Choroid plexus epithelial cell (primary cell): ENCODE data around the gene CENATAC.

Experiments
- DNase-seq: peaks from one replicate; pipeline ENCODE4 v3.0.0-alpha.2; 2010; ENCODE audit warnings: low read depth
- H3K4me3 ChIP-seq: 2 replicates; pipeline ENCODE4 v1.5.1; 2011; ENCODE audit warnings: low read depth, mild to moderate bottlenecking, control low read depth, low read length, moderate library complexity
- CTCF ChIP-seq: conservative IDR thresholded peaks from 2 replicates; pipeline ENCODE4 v1.5.1; 2011; ENCODE audit warnings: low read depth, mild to moderate bottlenecking, control low read depth, inconsistent platforms, low read length, moderate library complexity

CENATAC gene

GRCh38 chr11:118996926-118997626, 862 bp upstream of the CENATAC start:
- no peak for DNase-seq
- peak overlapping the region; percentile 85 for H3K4me3 ChIP-seq
- TF ChIP-seq CTCF, result peak; percentile 36

- no peak for DNase-seq
- H3K4me3 ChIP-seq, result peak overlapping the region; percentile 85
- TF ChIP-seq CTCF, result no peak
Measured at GRCh38 chr11:118998388-118998717, 415 bp downstream of the CENATAC start.

GRCh38 chr11:118998822-118999221, 884 bp downstream of the CENATAC start:
- no peak for TF ChIP-seq CTCF
- peak overlapping the region; percentile 85 for H3K4me3 ChIP-seq
- DNase-seq, result peak; percentile 76

- H3K4me3 ChIP-seq, result no peak overlapping the region
- no peak for TF ChIP-seq CTCF
- DNase-seq, result no peak
Measured at GRCh38 chr11:119000906-119001305, 3.0 kb downstream of the CENATAC start.

GRCh38 chr11:119006656-119007055, 8.7 kb downstream of the CENATAC start:
- no peak for DNase-seq
- no peak for TF ChIP-seq CTCF
- H3K4me3 ChIP-seq, result no peak overlapping the region

GRCh38 chr11:119011476-119012053, 13.6 kb downstream of the CENATAC start:
- no peak overlapping the region for H3K4me3 ChIP-seq
- no peak for DNase-seq
- no peak for TF ChIP-seq CTCF

- no peak for TF ChIP-seq CTCF
- no peak overlapping the region for H3K4me3 ChIP-seq
- DNase-seq, result no peak
Measured at GRCh38 chr11:119012629-119013170, 14.8 kb downstream of the CENATAC start.
